Mesenchymal stem cell (in vitro differentiated cells and primary cell): ENCODE results near the gene MAPKAP1.

ENCODE experiments used
- DNase-seq: peaks from one replicate; pipeline ENCODE4 v3.0.0-alpha.2; 2013
- H2AFZ ChIP-seq: one replicate; pipeline ENCODE4 v1.6.1; 2013; ENCODE audit warnings: low read depth, mild to moderate bottlenecking, control low read depth, inconsistent platforms, low read length, moderate library complexity
- H2AK5ac ChIP-seq: 2 replicates; pipeline ENCODE4 v1.6.1; 2013; ENCODE audit warnings: low read length, moderate library complexity, mild to moderate bottlenecking, inconsistent platforms; ENCODE audit not compliant: severe bottlenecking
- H2BK120ac ChIP-seq: one replicate; pipeline ENCODE4 v1.6.1; 2013; ENCODE audit warnings: low read depth, mild to moderate bottlenecking, inconsistent platforms, low read length, moderate library complexity
- H2BK12ac ChIP-seq, 2 experiments: one replicate each; pipeline ENCODE4 v1.6.1; 2013; ENCODE audit warnings: inconsistent platforms in 2 of 2, low read length in 2 of 2, mild to moderate bottlenecking in 2 of 2, moderate library complexity in 2 of 2, control low read depth in 1 of 2
- H2BK15ac ChIP-seq: one replicate; pipeline ENCODE4 v1.6.1; 2013; ENCODE audit warnings: mild to moderate bottlenecking, low read depth, inconsistent platforms; ENCODE audit not compliant: poor library complexity, severe bottlenecking
- H2BK5ac ChIP-seq: 2 replicates; pipeline ENCODE4 v1.6.1; 2013; ENCODE audit warnings: low read depth, mild to moderate bottlenecking, low read length, control low read depth, inconsistent platforms; ENCODE audit not compliant: poor library complexity, severe bottlenecking
- H3K14ac ChIP-seq, 2 experiments: one replicate each; pipeline ENCODE4 v1.6.1; 2013; ENCODE audit warnings: inconsistent platforms in 2 of 2, low read length in 2 of 2, control low read depth in 1 of 2, mild to moderate bottlenecking in 1 of 2, moderate library complexity in 1 of 2
- H3K18ac ChIP-seq, 2 experiments: one replicate each; pipeline ENCODE4 v1.6.1; 2013; ENCODE audit warnings: inconsistent platforms in 2 of 2, low read length in 2 of 2, control low read depth in 1 of 2, low read depth in 1 of 2, mild to moderate bottlenecking in 1 of 2
- H3K23ac ChIP-seq, 2 experiments: one replicate each; pipeline ENCODE4 v1.6.1; 2013; ENCODE audit warnings: inconsistent platforms in 2 of 2, low read length in 2 of 2, mild to moderate bottlenecking in 2 of 2, moderate library complexity in 2 of 2, control low read depth in 1 of 2
- H3K27ac ChIP-seq: 2 replicates; pipeline ENCODE4 v1.5.1; 2013; ENCODE audit warnings: mild to moderate bottlenecking, moderate library complexity, low read length, control low read depth, inconsistent platforms; ENCODE audit not compliant: poor library complexity, severe bottlenecking
- H3K27me3 ChIP-seq, 2 experiments: 2 replicates each; pipeline versions ENCODE4 v1.6.1 to v1.7.0; 2013; ENCODE audit warnings: low read length in 2 of 2, mild to moderate bottlenecking in 2 of 2, moderate library complexity in 2 of 2, control low read depth in 1 of 2, inconsistent platforms in 1 of 2; ENCODE audit not compliant: control insufficient read depth in 1 of 2, insufficient read depth in 1 of 2
- H3K36me3 ChIP-seq, 2 experiments: 2 replicates each; pipeline versions ENCODE4 v1.6.1 to v1.7.0; 2013; ENCODE audit warnings: low read length in 2 of 2, control low read depth in 1 of 2, inconsistent platforms in 1 of 2, low read depth in 1 of 2, mild to moderate bottlenecking in 1 of 2; ENCODE audit not compliant: insufficient read depth in 2 of 2, control insufficient read depth in 1 of 2
- H3K4ac ChIP-seq, 2 experiments: one replicate each; pipeline ENCODE4 v1.6.1; 2013; ENCODE audit warnings: inconsistent platforms in 2 of 2, low read length in 2 of 2, mild to moderate bottlenecking in 2 of 2, moderate library complexity in 2 of 2, control low read depth in 1 of 2, low read depth in 1 of 2
- H3K4me1 ChIP-seq: 2 replicates; pipeline ENCODE4 v1.6.1; 2013; ENCODE audit warnings: low read depth, low read length, control low read depth; ENCODE audit not compliant: control insufficient read depth, insufficient read depth
- H3K4me2 ChIP-seq: 2 replicates; pipeline ENCODE4 v1.6.1; 2013; ENCODE audit warnings: low read length, mild to moderate bottlenecking, inconsistent platforms; ENCODE audit not compliant: poor library complexity, severe bottlenecking
- H3K4me3 ChIP-seq, 2 experiments: 2 replicates each; pipeline versions ENCODE4 v1.5.1 to v1.7.0; 2013; ENCODE audit warnings: low read length in 2 of 2, mild to moderate bottlenecking in 2 of 2, control low read depth in 1 of 2, low read depth in 1 of 2; ENCODE audit not compliant: insufficient read depth in 1 of 2
- H3K79me1 ChIP-seq: replicated peaks from 2 replicates; pipeline ENCODE4 v1.6.1; 2013; ENCODE audit warnings: mild to moderate bottlenecking, control low read depth, low read length, inconsistent platforms; ENCODE audit not compliant: poor library complexity, severe bottlenecking
- H3K9ac ChIP-seq: 2 replicates; pipeline ENCODE4 v1.7.0; 2013; ENCODE audit warnings: mild to moderate bottlenecking, low read length, moderate library complexity
- H3K9me3 ChIP-seq: 2 replicates; pipeline ENCODE4 v1.7.0; 2013; ENCODE audit warnings: mild to moderate bottlenecking, low read length; ENCODE audit not compliant: control insufficient read depth
- H4K8ac ChIP-seq: one replicate; pipeline ENCODE4 v1.6.1; 2013; ENCODE audit warnings: inconsistent platforms, mild to moderate bottlenecking, low read length, moderate library complexity
- H4K91ac ChIP-seq: one replicate; pipeline ENCODE4 v1.6.1; 2013; ENCODE audit warnings: mild to moderate bottlenecking, low read length, inconsistent platforms
- WGBS: methylation state at CpG from one replicate; pipeline ENCODE4 v1.1.7; 2013; ENCODE audit warnings: mixed read lengths; 5-methylcytosine and 5-hydroxymethylcytosine counted together

The MAPKAP1 gene

DNA sequence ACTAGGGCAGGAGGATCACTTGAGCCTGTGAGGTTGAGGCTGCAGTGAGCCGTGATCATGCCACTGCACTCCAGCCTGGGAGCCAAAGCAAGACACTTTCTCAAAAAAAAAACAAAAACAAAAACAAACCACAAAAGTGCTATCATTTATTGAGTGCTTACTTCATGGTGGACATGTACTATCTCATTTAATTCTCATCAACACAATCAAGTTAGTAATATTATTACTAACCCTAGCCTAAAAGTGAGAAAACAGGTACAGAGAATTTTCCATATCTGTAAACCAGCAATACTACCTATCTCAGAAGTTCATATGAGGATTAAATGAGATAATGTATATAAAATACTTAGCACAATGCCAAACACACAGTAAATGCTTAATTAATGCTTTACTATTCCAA is 85.8 kb downstream of the MAPKAP1 start:
- Histone ChIP-seq H2BK15ac (no peak overlapping the region), H3K9ac (no peak overlapping the region), H3K18ac (no peak overlapping the region), H2BK5ac (no peak overlapping the region), H3K4me2 (no peak overlapping the region), H3K79me1 (peaks cover 19% of the 10 kb centered on the region), H3K4me1 (no peaks in the 10 kb centered on the region), H2BK12ac (no peak overlapping the region), H4K91ac (no peak overlapping the region), H3K27me3 (no peaks in the 10 kb centered on the region), H3K9me3 (no peaks in the 10 kb centered on the region), H3K14ac (no peak overlapping the region), H2AFZ (no peak overlapping the region), H4K8ac (no peak overlapping the region), H3K4ac (no peak overlapping the region), H3K27ac (no peak overlapping the region), H3K4me3 (no peak overlapping the region), H2BK120ac (no peak overlapping the region), H2AK5ac (no peak overlapping the region), H3K23ac (no peak overlapping the region), H3K36me3 (no peaks in the 10 kb centered on the region)
- WGBS, result 100% methylated on average over 1 of the region's 1 CpG
- no peak for DNase-seq

DNA sequence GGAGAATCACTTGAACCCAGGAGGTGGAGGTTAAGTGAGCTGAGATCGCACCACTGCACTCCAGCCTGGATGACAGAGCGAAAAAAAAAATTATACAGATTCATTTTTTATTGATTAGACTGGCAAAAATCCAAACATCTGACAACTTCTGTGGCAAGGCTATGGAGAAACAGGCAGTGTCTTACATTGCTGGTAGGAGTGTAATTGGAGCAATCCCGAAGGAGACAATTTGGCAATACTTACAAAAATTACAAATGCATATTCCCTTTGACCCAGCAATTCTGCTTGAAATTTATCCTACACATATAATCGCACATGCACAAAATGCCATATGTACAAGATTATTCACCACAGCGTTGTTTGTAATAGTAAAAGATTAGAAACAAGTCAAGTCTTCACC is 86.8 kb downstream of the MAPKAP1 start:
- H3K79me1 ChIP-seq, result peaks cover 18% of the 10 kb centered on the region
- H3K9ac ChIP-seq, result no peak overlapping the region
- H2BK15ac ChIP-seq, result no peak overlapping the region
- no peak for DNase-seq
- H2BK120ac ChIP-seq, result no peak overlapping the region
- H3K27me3 ChIP-seq, result no peaks in the 10 kb centered on the region
- no peak overlapping the region for H2BK12ac ChIP-seq
- WGBS, result 90% methylated on average over 2 of the region's 5 CpGs
- no peak overlapping the region for H3K27ac ChIP-seq
- no peak overlapping the region for H2AK5ac ChIP-seq
- no peaks in the 10 kb centered on the region for H3K9me3 ChIP-seq
- H3K4ac ChIP-seq, result no peak overlapping the region
- H3K14ac ChIP-seq, result no peak overlapping the region
- no peak overlapping the region for H2BK5ac ChIP-seq
- no peak overlapping the region for H2AFZ ChIP-seq
- no peak overlapping the region for H4K8ac ChIP-seq
- no peaks in the 10 kb centered on the region for H3K4me1 ChIP-seq
- H3K36me3 ChIP-seq, result no peaks in the 10 kb centered on the region
- no peak overlapping the region for H3K18ac ChIP-seq
- H3K4me3 ChIP-seq, result no peak overlapping the region
- no peak overlapping the region for H3K4me2 ChIP-seq
- H4K91ac ChIP-seq, result no peak overlapping the region
- H3K23ac ChIP-seq, result no peak overlapping the region

DNA sequence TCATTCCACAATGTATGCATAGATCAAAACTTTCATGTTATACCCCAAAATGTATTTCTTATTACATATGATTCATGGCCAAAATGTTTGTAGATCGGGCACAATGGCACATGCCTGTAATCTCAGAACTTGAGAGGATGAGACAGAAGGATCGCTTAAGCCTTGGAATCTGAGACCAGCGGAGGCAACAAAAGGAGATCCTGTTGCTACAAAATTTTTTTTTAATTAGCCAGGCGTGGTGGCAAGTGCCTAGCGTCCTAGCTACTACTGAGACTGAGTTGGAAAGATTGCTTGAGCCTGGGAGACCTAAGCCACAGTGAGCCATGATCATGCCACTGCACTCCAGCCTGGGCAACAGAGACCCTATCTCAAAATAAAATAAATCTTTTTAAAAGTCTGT is 89.9 kb downstream of the MAPKAP1 start:
- Histone ChIP-seq H3K9me3 (no peaks in the 10 kb centered on the region), H3K4me3 (no peak overlapping the region), H2BK120ac (no peak overlapping the region), H3K79me1 (peaks cover 21% of the 10 kb centered on the region), H2AK5ac (no peak overlapping the region), H3K27ac (no peak overlapping the region), H4K8ac (no peak overlapping the region), H4K91ac (no peak overlapping the region), H3K36me3 (no peaks in the 10 kb centered on the region), H3K4me1 (no peaks in the 10 kb centered on the region), H3K14ac (no peak overlapping the region), H2BK12ac (no peak overlapping the region), H3K18ac (no peak overlapping the region), H2AFZ (no peak overlapping the region), H3K23ac (no peak overlapping the region), H3K27me3 (no peaks in the 10 kb centered on the region), H2BK5ac (no peak overlapping the region), H2BK15ac (no peak overlapping the region), H3K9ac (no peak overlapping the region), H3K4ac (no peak overlapping the region), H3K4me2 (no peak overlapping the region)
- WGBS, result 95% methylated on average over 5 of the region's 5 CpGs
- DNase-seq, result no peak

DNA sequence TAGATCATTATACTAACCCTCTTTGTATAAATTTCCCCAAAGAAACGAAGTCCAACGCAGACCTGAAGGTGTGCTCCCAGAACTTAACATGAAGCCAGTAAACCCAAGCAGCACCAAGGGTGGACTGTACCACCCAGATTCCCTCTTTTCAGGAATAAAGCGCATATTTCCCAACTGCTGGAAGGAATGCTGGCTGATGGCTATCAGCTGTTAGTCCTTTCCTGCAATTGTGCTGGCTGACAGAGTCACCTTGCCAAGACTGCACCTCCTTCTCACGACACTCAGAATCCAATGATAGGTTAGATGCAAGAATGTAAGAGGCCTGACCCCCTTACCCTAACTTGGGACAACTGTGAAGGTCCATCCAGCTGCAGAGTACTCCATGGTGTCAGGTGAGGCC is 93.9 kb downstream of the MAPKAP1 start:
- H2BK5ac ChIP-seq, result no peak overlapping the region
- H3K9me3 ChIP-seq, result no peaks in the 10 kb centered on the region
- no peaks in the 10 kb centered on the region for H3K36me3 ChIP-seq
- no peak overlapping the region for H3K9ac ChIP-seq
- H3K23ac ChIP-seq, result no peak overlapping the region
- DNase-seq, result no peak
- no peaks in the 10 kb centered on the region for H3K4me1 ChIP-seq
- H3K18ac ChIP-seq, result no peak overlapping the region
- no peak overlapping the region for H2BK12ac ChIP-seq
- H4K91ac ChIP-seq, result no peak overlapping the region
- H4K8ac ChIP-seq, result no peak overlapping the region
- WGBS, result 97% methylated on average over 4 of the region's 4 CpGs
- H3K4ac ChIP-seq, result no peak overlapping the region
- H3K4me3 ChIP-seq, result no peak overlapping the region
- no peak overlapping the region for H3K14ac ChIP-seq
- no peak overlapping the region for H3K27ac ChIP-seq
- peaks cover 20% of the 10 kb centered on the region for H3K79me1 ChIP-seq
- no peak overlapping the region for H3K4me2 ChIP-seq
- no peaks in the 10 kb centered on the region for H3K27me3 ChIP-seq
- no peak overlapping the region for H2BK15ac ChIP-seq
- H2BK120ac ChIP-seq, result no peak overlapping the region
- no peak overlapping the region for H2AK5ac ChIP-seq
- no peak overlapping the region for H2AFZ ChIP-seq
